ENCODE results near the gene INPP5E.

DNA sequence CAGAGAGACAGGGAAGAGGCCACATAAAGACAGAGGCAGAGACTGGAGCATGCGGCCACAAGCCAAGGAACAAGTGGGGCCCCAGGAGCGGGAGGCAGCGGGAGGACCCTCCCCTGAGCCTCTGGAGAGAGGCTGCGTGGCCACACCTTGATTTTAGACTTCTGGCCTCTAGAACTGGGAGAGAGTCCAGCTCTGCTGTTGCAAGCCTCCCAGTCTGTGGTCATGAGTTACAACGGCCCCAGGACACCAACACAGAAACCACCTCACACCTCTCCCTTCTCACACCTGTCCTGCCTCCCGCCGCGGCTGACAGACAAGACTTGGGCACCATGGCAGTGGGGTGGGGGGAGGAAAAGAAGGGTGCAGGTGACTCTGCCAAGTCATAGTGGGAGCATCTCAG lies 2.2 kb downstream of the INPP5E start:
- TF ChIP-seq, protein P1, sequence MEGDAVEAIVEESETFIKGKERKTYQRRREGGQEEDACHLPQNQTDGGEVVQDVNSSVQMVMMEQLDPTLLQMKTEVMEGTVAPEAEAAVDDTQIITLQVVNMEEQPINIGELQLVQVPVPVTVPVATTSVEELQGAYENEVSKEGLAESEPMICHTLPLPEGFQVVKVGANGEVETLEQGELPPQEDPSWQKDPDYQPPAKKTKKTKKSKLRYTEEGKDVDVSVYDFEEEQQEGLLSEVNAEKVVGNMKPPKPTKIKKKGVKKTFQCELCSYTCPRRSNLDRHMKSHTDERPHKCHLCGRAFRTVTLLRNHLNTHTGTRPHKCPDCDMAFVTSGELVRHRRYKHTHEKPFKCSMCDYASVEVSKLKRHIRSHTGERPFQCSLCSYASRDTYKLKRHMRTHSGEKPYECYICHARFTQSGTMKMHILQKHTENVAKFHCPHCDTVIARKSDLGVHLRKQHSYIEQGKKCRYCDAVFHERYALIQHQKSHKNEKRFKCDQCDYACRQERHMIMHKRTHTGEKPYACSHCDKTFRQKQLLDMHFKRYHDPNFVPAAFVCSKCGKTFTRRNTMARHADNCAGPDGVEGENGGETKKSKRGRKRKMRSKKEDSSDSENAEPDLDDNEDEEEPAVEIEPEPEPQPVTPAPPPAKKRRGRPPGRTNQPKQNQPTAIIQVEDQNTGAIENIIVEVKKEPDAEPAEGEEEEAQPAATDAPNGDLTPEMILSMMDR (conservative IDR thresholded peaks at IDR 0.05; ENCODE audit: low read depth, low read length): no peak
- TF ChIP-seq EZH2phosphoT487 (IDR thresholded peaks at IDR 0.05; ENCODE audit: borderline replicate concordance, low read length): no peak

Measured in PC-3 (cell line).